ENCODE data around the gene ATXN1. TPM values are rescaled to one million over a fixed set of nuclear protein-coding genes. Genes with fewer than 3 reads are reported as not detected.

Gene ATXN1
- total RNA-seq, 1 experiment from 2014 or later, result 5.6 TPM

- no peak for TF ChIP-seq CTCF (conservative IDR thresholded peaks at IDR 0.05)
- Histone ChIP-seq H2AK5ac (ENCODE audit: insufficient read length, low read length) (no peak overlapping the region), H3K79me2 (ENCODE audit: insufficient read depth, low read length) (no peaks in the 10 kb centered on the region), H2BK20ac (ENCODE audit: low read depth, low read length, poor library complexity, severe bottlenecking) (no peak overlapping the region), H2BK5ac (ENCODE audit: insufficient read length, low read length) (no peak overlapping the region), H3K4me2 (ENCODE audit: insufficient read depth, insufficient read length, low read length) (no peak overlapping the region), H3K9ac (ENCODE audit: extremely low read depth, insufficient read length, low read length) (no peak overlapping the region), H3K18ac (ENCODE audit: insufficient read length, low read depth, low read length) (no peak overlapping the region), H2BK15ac (ENCODE audit: low read depth, low read length) (no peak overlapping the region), H2AFZ (ENCODE audit: low read length) (no peak overlapping the region), H3K56ac (ENCODE audit: insufficient read length, low read depth, low read length) (no peak overlapping the region), H4K91ac (ENCODE audit: insufficient read length, low read depth, low read length) (no peak overlapping the region), H4K20me1 (ENCODE audit: control insufficient read depth, insufficient read depth, insufficient read length) (no peaks in the 10 kb centered on the region), H3K23ac (ENCODE audit: insufficient read length, low read depth, low read length) (no peak overlapping the region), H4K5ac (ENCODE audit: insufficient read length, low read depth, low read length) (no peak overlapping the region), H2BK120ac (ENCODE audit: low read depth, low read length, poor library complexity, severe bottlenecking) (no peak overlapping the region), H3K27ac (ENCODE audit: insufficient read length, low read depth, low read length) (no peak overlapping the region), H3K79me1 (ENCODE audit: insufficient read depth, low read depth, low read length, poor library complexity, severe bottlenecking) (no peaks in the 10 kb centered on the region), H2BK12ac (ENCODE audit: insufficient read length, low read depth, low read length) (no peak overlapping the region), H3K14ac (ENCODE audit: insufficient read depth, low read length) (no peak overlapping the region), H3T11ph (ENCODE audit: low read length) (no peak overlapping the region), H3K4ac (ENCODE audit: low read depth, low read length) (no peak overlapping the region), H3K9me3 (ENCODE audit: control insufficient read depth, low read depth, low read length) (no peaks in the 10 kb centered on the region), H4K8ac (replicated peaks; ENCODE audit: insufficient read length, low read depth, low read length) (no peak overlapping the region), H3K4me1 (ENCODE audit: insufficient read depth, low read length) (no peaks in the 10 kb centered on the region), H3K23me2 (ENCODE audit: insufficient read length, low read depth, low read length, poor library complexity, severe bottlenecking) (no peaks in the 10 kb centered on the region), H3K27me3 (ENCODE audit: insufficient read depth, low read length) (no peaks in the 10 kb centered on the region)
- H3K9me3 Mint-ChIP-seq, result no peaks in the 10 kb centered on the region
- no peak overlapping the region for H3K4me3 Mint-ChIP-seq
- no CpG with 5 or more reads among the region's 4 CpGs for WGBS (ENCODE audit: extremely low coverage, insufficient read length, low lambda C conversion rate)
- H3K4me1 Mint-ChIP-seq, result peaks cover 3 to 4% of the 10 kb centered on the region in 2 experiments; a peak in 2 of 4 replicates
- no peak for DNase-seq
- no peaks in the 10 kb centered on the region for H3K27me3 Mint-ChIP-seq (ENCODE audit: low read depth)
- no peaks in the 10 kb centered on the region for H3K36me3 Mint-ChIP-seq (ENCODE audit: insufficient read depth in 1 of 3, low read depth in 3 of 3)
- no peak overlapping the region for H3K27ac Mint-ChIP-seq
These were observed 347.9 kb downstream of the ATXN1 start for GRCh38 chr6:16413399-16413798.
